Measurements from ENCODE around the gene TRAF7. TPM values are rescaled to one million over a fixed set of nuclear protein-coding genes. Genes with fewer than 3 reads are reported as not detected.

TRAF7 gene
- total and polyA plus RNA-seq, 2 of the 13 experiments (the other 11 are each of a cell fraction or from before 2014, with no cell fraction given): 47.9 to 65.6 TPM

- TF ChIP-seq KDM5B (CRISPR knock-in tag; IDR thresholded peaks at IDR 0.05; ENCODE audit: borderline replicate concordance) (peak; percentile 94), ZFP36L1 (CRISPR knock-in tag; IDR thresholded peaks at IDR 0.05) (peak; percentile 94; the same call in 1 of the 2 replicates), ZNF121 (CRISPR knock-in tag; IDR thresholded peaks at IDR 0.05) (no peak), ZNF556 (CRISPR knock-in tag; IDR thresholded peaks at IDR 0.05; ENCODE audit: borderline replicate concordance) (no peak), ZNF547 (CRISPR knock-in tag; IDR thresholded peaks at IDR 0.05) (peak; percentile 68; the same call in 1 of the 2 replicates), BATF2 (CRISPR knock-in tag; IDR thresholded peaks at IDR 0.05) (no peak), ZBTB10 (CRISPR knock-in tag; IDR thresholded peaks at IDR 0.05; ENCODE audit: borderline replicate concordance) (no peak), EZH2 (conservative IDR thresholded peaks at IDR 0.05; ENCODE audit: low read depth, low read length) (no peak), ZZZ3 (CRISPR knock-in tag; IDR thresholded peaks at IDR 0.05; ENCODE audit: borderline replicate concordance) (no peak; the same call in 1 of the 2 replicates), ZNF317 (CRISPR knock-in tag; IDR thresholded peaks at IDR 0.05) (peak; percentile 88), ZBTB14 (CRISPR knock-in tag; IDR thresholded peaks at IDR 0.05) (peak; percentile 56), ZNF674 (CRISPR knock-in tag; IDR thresholded peaks at IDR 0.05; ENCODE audit: low read depth) (0 out of 2 replicates have a peak, but pooled peaks have one; percentile 68), GMEB1 (CRISPR knock-in tag; IDR thresholded peaks at IDR 0.05; ENCODE audit: borderline replicate concordance) (peak; percentile 86), NCOA5 (CRISPR knock-in tag; IDR thresholded peaks at IDR 0.05) (no peak), ZSCAN30 (CRISPR knock-in tag; IDR thresholded peaks at IDR 0.05) (no peak), TGIF2 (CRISPR knock-in tag; IDR thresholded peaks at IDR 0.05) (peak; percentile 96), PLRG1 (conservative IDR thresholded peaks at IDR 0.05) (no peak), TOE1 (CRISPR knock-in tag; IDR thresholded peaks at IDR 0.05) (no peak), ZBTB8A (CRISPR knock-in tag; IDR thresholded peaks at IDR 0.05; ENCODE audit: borderline replicate concordance, low read depth) (no peak), MIXL1 (CRISPR knock-in tag; IDR thresholded peaks at IDR 0.05) (no peak), HDAC6 (IDR thresholded peaks at IDR 0.05; ENCODE audit: low read depth, low read length) (no peak), RAD51 (IDR thresholded peaks at IDR 0.05; ENCODE audit: borderline replicate concordance) (no peak), TBL1XR1 (IDR thresholded peaks at IDR 0.05; ENCODE audit: borderline replicate concordance, low read length, partially characterized antibody) (peak; percentile 26), MAFK (conservative IDR thresholded peaks at IDR 0.05 in 1 of 2, IDR thresholded peaks at IDR 0.05 in 1 of 2; ENCODE audit: low read length in 2 of 2) (no peak)
These were observed at the start of gene TRAF7 (continued) for GRCh38 chr16:2155091-2155950.
